ENCODE data around the gene ARRDC3. TPM values are rescaled to one million over a fixed set of nuclear protein-coding genes. Genes with fewer than 3 reads are reported as not detected.
"Not testable (repeated sequence)": the region's sequence is repeated elsewhere in the genome, so short reads cannot be mapped to it uniquely, and the experiment has no call there.

The ARRDC3 gene
- total RNA-seq, 1 experiment from 2014 or later = 32.0 TPM

DNA sequence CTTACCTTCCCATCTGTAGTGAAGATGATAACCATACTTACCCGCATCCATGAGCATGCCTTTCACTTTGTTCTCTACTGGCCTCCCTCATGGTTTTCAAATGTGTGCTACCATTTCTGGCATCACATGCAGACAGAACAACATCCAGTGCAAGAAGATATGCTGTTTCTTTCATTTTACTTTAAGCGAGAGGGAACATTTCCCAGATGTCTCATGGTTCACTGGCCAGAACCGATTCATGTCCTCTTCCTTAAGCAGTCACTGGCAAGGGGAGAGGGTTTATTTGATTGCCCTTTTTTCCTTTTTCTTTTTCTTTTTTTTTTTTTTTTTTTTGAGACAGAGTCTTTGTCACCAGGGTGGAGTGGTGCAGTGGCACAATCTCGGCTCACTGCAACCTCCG lies 37.7 kb downstream of the ARRDC3 start:
- Histone ChIP-seq H3K27me3 (ENCODE audit: insufficient read depth, low read depth) (no peaks in the 10 kb centered on the region), H2AFZ (no peak overlapping the region), H3K4me3 (no peak overlapping the region), H3K9me2 (ENCODE audit: insufficient read depth) (no peaks in the 10 kb centered on the region), H4K20me1 (ENCODE audit: insufficient read depth) (no peaks in the 10 kb centered on the region), H3F3A (ENCODE audit: insufficient read depth, low read depth) (no peaks in the 10 kb centered on the region), H3K36me3 (ENCODE audit: low read depth) (no peaks in the 10 kb centered on the region), H3K9me3 (ENCODE audit: insufficient read depth, low read depth) (no peaks in the 10 kb centered on the region), H3K27ac (no peak overlapping the region), H3K79me2 (ENCODE audit: low read depth) (no peaks in the 10 kb centered on the region), H3K4me1 (replicated peaks; ENCODE audit: insufficient read depth) (no peaks in the 10 kb centered on the region), H3K4me2 (no peak overlapping the region)
- ChIA-PET CTCF (no interaction called here), POLR2A (ENCODE audit: unreplicated experiment) (no interaction called here)
- TF ChIP-seq, protein P1, sequence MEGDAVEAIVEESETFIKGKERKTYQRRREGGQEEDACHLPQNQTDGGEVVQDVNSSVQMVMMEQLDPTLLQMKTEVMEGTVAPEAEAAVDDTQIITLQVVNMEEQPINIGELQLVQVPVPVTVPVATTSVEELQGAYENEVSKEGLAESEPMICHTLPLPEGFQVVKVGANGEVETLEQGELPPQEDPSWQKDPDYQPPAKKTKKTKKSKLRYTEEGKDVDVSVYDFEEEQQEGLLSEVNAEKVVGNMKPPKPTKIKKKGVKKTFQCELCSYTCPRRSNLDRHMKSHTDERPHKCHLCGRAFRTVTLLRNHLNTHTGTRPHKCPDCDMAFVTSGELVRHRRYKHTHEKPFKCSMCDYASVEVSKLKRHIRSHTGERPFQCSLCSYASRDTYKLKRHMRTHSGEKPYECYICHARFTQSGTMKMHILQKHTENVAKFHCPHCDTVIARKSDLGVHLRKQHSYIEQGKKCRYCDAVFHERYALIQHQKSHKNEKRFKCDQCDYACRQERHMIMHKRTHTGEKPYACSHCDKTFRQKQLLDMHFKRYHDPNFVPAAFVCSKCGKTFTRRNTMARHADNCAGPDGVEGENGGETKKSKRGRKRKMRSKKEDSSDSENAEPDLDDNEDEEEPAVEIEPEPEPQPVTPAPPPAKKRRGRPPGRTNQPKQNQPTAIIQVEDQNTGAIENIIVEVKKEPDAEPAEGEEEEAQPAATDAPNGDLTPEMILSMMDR (conservative IDR thresholded peaks at IDR 0.05) = no peak
- intact Hi-C loops (cut with micrococcal nuclease; ENCODE audit: unreplicated experiment) = no loop called here
- BruUV-seq (replicated peaks) = no TSS peak
- DNase-seq = no peak

DNA sequence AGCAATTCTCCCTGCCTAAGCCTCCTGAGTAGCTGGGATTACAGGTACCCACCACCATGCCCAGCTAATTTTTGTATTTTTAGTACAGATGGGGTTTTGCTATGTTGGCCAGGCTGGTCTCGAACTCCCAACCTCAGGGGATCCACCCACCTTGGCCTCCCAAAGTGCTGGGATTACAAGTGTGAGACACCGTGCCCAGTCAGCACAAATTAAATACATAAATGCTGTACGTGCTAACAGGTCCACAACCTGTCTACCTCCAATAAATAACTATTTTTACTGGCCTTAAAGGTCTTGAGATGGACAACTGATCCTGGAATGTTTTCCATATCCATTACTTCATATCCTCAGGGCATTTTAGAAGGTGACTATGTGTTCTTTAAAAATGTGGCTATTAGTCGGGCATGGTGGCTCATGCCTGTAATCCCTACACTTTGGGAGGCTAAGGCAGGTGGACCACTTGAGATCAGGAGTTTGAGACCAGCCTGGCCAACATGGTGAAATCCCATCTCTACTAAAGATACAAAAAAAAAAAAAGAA lies 38.4 kb downstream of the ARRDC3 start:
- H3K27me3 ChIP-seq (ENCODE audit: insufficient read depth, low read depth); H3K9me3 ChIP-seq (ENCODE audit: insufficient read depth, low read depth); H3K79me2 ChIP-seq (ENCODE audit: low read depth); H3K4me1 ChIP-seq (replicated peaks; ENCODE audit: insufficient read depth); H3F3A ChIP-seq (ENCODE audit: insufficient read depth, low read depth); DNase-seq; H3K4me3 ChIP-seq; H3K4me2 ChIP-seq; intact Hi-C loops (cut with micrococcal nuclease; ENCODE audit: unreplicated experiment); BruUV-seq (replicated peaks); H4K20me1 ChIP-seq (ENCODE audit: insufficient read depth); H2AFZ ChIP-seq; H3K36me3 ChIP-seq (ENCODE audit: low read depth); CTCF ChIA-PET; H3K9me2 ChIP-seq (ENCODE audit: insufficient read depth); POLR2A ChIA-PET (ENCODE audit: unreplicated experiment); H3K27ac ChIP-seq: not testable (repeated sequence)

DNA sequence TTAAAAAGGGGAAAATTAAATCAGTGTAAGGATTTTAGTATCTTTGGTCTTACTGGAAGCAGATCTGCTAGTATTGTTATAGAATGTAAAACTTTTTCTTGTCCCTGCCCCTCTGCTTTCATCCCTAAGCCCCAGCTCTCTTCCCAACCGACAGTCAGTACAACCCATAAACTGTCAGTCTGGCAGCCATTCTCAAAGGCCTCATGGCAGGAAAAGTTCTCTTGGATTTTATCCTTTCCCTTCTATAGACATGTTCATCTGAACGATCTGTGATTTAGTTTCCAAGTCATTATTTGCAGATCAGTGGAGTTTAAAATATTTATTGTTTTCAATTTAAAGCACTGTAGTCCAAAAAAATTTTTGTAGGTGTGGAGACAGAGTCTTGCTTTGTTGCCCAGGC lies 39.2 kb downstream of the ARRDC3 start:
- DNase-seq = no peak
- Histone ChIP-seq H3K4me1 (replicated peaks; ENCODE audit: insufficient read depth) (no peaks in the 10 kb centered on the region), H3K9me2 (ENCODE audit: insufficient read depth) (no peaks in the 10 kb centered on the region), H4K20me1 (ENCODE audit: insufficient read depth) (no peaks in the 10 kb centered on the region), H3K36me3 (ENCODE audit: low read depth) (no peaks in the 10 kb centered on the region), H3K27ac (no peak overlapping the region), H3K4me2 (no peak overlapping the region), H3K9me3 (ENCODE audit: insufficient read depth, low read depth) (no peaks in the 10 kb centered on the region), H3K79me2 (ENCODE audit: low read depth) (no peaks in the 10 kb centered on the region), H3K27me3 (ENCODE audit: insufficient read depth, low read depth) (no peaks in the 10 kb centered on the region), H2AFZ (no peak overlapping the region), H3K4me3 (no peak overlapping the region), H3F3A (ENCODE audit: insufficient read depth, low read depth) (no peaks in the 10 kb centered on the region)
- intact Hi-C loops (cut with micrococcal nuclease; ENCODE audit: unreplicated experiment) = no loop called here
- CTCF ChIA-PET = no interaction called here
- BruUV-seq (replicated peaks) = no TSS peak
- no peak for TF ChIP-seq EZH2 (IDR thresholded peaks at IDR 0.05; ENCODE audit: low read depth)
- TF ChIP-seq, protein P1 (conservative IDR thresholded peaks at IDR 0.05) = no peak
- POLR2A ChIA-PET (ENCODE audit: unreplicated experiment) = no interaction called here

DNA sequence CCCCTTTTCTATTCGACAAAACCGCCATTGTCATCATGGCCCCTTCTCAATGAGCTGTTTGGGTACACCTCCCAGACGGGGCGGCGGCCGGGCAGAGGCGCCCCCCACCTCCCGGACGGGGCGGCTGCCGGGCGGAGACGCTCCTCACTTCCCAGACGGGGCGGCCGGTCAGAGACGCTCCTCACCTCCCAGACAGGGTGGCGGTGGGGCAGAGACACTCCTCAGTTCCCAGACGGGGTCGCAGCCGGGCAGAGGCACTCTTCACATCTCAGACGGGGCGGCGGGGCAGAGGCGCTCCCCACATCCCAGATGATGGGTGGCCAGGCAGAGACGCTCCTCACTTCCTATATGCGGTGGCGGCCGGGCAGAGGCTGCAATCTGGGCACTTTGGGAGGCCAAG lies 40.2 kb downstream of the ARRDC3 start:
- H3K9me2 ChIP-seq (ENCODE audit: insufficient read depth); H4K20me1 ChIP-seq (ENCODE audit: insufficient read depth); H3K36me3 ChIP-seq (ENCODE audit: low read depth); BruUV-seq (replicated peaks); H2AFZ ChIP-seq; CTCF ChIA-PET; H3K79me2 ChIP-seq (ENCODE audit: low read depth); H3K27me3 ChIP-seq (ENCODE audit: insufficient read depth, low read depth); H3K4me1 ChIP-seq (replicated peaks; ENCODE audit: insufficient read depth); H3K9me3 ChIP-seq (ENCODE audit: insufficient read depth, low read depth); H3K4me3 ChIP-seq; intact Hi-C loops (cut with micrococcal nuclease; ENCODE audit: unreplicated experiment); H3K27ac ChIP-seq; POLR2A ChIA-PET (ENCODE audit: unreplicated experiment); DNase-seq; H3K4me2 ChIP-seq; H3F3A ChIP-seq (ENCODE audit: insufficient read depth, low read depth): not testable (repeated sequence)
